K562 (cell line): ENCODE measurements around the gene CT45A9. TPM values are rescaled to one million over a fixed set of nuclear protein-coding genes. Genes with fewer than 3 reads are reported as not detected.

ENCODE experiments used
- BMI1 ChIP-seq: fragments of 150-350 bp; IDR thresholded peaks from 2 replicates; pipeline ENCODE4 v1.6.1; 2014; ENCODE audit warnings: low read length
- CREM ChIP-seq: IDR thresholded peaks from 2 replicates; pipeline ENCODE4 v1.6.1; 2014; ENCODE audit warnings: antibody characterized with exemption, low read depth
- EHMT2 ChIP-seq: fragments of 450-650 bp; IDR thresholded peaks from 2 replicates; pipeline ENCODE4 v1.6.1; 2018; ENCODE audit warnings: antibody characterized with exemption
- ETV5 ChIP-seq: sonication (generic); formaldehyde crosslinking; IDR thresholded peaks from 2 replicates; pipeline ENCODE4 v1.4.0; 2020; ENCODE audit warnings: low read depth, mild to moderate bottlenecking, missing genetic modification reagents
- FOXJ3 ChIP-seq: sonication (generic); formaldehyde crosslinking; IDR thresholded peaks from 2 replicates; pipeline ENCODE4 v1.4.0; 2020; ENCODE audit warnings: mild to moderate bottlenecking, missing genetic modification reagents
- GABPB2 ChIP-seq: fragments of 250-450 bp; sonication (Bioruptor Pico); conservative IDR thresholded peaks from 2 replicates; pipeline ENCODE4 v1.5.1; 2021; ENCODE audit warnings: mild to moderate bottlenecking
- HCFC1 ChIP-seq: IDR thresholded peaks from 2 replicates; pipeline ENCODE4 v1.6.1; 2012; ENCODE audit warnings: low read depth, low read length, improper control_type of control experiment
- IRF2 ChIP-seq: sonication (generic); formaldehyde crosslinking; IDR thresholded peaks from 2 replicates; pipeline ENCODE4 v1.8.1; 2022; ENCODE audit warnings: mild to moderate bottlenecking, missing genetic modification reagents
- MAZ ChIP-seq, 2 experiments: fragments of 450-650 bp in 1 of 2; sonication (generic) in 1 of 2; formaldehyde crosslinking; IDR thresholded peaks in 1 of 2; conservative IDR thresholded peaks in 1 of 2; 2 replicates each; pipeline versions ENCODE4 v1.4.0 to v1.5.0; 2020; ENCODE audit warnings: mild to moderate bottlenecking in 1 of 2, missing genetic modification reagents in 1 of 2
- NR2C1 ChIP-seq, 2 experiments: fragments of 450-650 bp; IDR thresholded peaks; 2 replicates each; pipeline ENCODE4 v1.6.1; 2017; ENCODE audit warnings: mild to moderate bottlenecking in 2 of 2, antibody characterized with exemption in 1 of 2, inconsistent platforms in 1 of 2, missing compliant biosample characterization in 1 of 2, missing genetic modification characterization in 1 of 2
- POLR2H ChIP-seq: IDR thresholded peaks from 2 replicates; pipeline ENCODE4 v1.6.1; 2016; ENCODE audit warnings: missing genetic modification characterization, low read depth, mild to moderate bottlenecking, control low read depth, missing compliant biosample characterization, moderate library complexity
- RBM14 ChIP-seq: fragments of 200-400 bp; formaldehyde crosslinking; IDR thresholded peaks from 2 replicates; pipeline ENCODE4 v1.6.1; 2018; ENCODE audit warnings: low read depth, mild to moderate bottlenecking, low read length, moderate library complexity, borderline replicate concordance; ENCODE audit not compliant: insufficient read depth
- SOX6 ChIP-seq: fragments of 450-650 bp; IDR thresholded peaks from 2 replicates; pipeline ENCODE4 v1.6.1; 2014; ENCODE audit warnings: mild to moderate bottlenecking
- TAL1 ChIP-seq: fragments of 450-650 bp; IDR thresholded peaks from 2 replicates; pipeline ENCODE4 v1.6.1; 2016; ENCODE audit warnings: mild to moderate bottlenecking
- TBP ChIP-seq: optimal IDR thresholded peaks from 2 replicates; pipeline ENCODE3; 2011; ENCODE audit warnings: low read depth, low read length, improper control_type of control experiment
- TOE1 ChIP-seq, 2 experiments: fragments of 450-650 bp in 1 of 2; sonication (generic) in 1 of 2; formaldehyde crosslinking in 1 of 2; IDR thresholded peaks; 2 replicates each; pipeline versions ENCODE4 v1.7.1 to v1.8.0; 2016 to 2022; ENCODE audit warnings: borderline replicate concordance in 2 of 2, mild to moderate bottlenecking in 2 of 2, antibody characterized with exemption in 1 of 2, inconsistent platforms in 1 of 2, low read depth in 1 of 2, missing genetic modification reagents in 1 of 2, moderate library complexity in 1 of 2
- TRIM24 ChIP-seq, 2 experiments: fragments of 450-650 bp; IDR thresholded peaks; 2 replicates each; pipeline ENCODE4 v1.6.1; 2016
- ZEB2 ChIP-seq: fragments of 450-650 bp; IDR thresholded peaks from 2 replicates; pipeline ENCODE4 v1.6.1; 2016
- ZNF212 ChIP-seq: fragments of 450-650 bp; formaldehyde crosslinking; IDR thresholded peaks from 2 replicates; pipeline ENCODE4 v1.4.0; 2020; ENCODE audit warnings: mild to moderate bottlenecking
- ZSCAN29 ChIP-seq: fragments of 450-650 bp; IDR thresholded peaks from 2 replicates; pipeline ENCODE4 v1.6.1; 2017
- polyA plus RNA-seq, 8 experiments: library from polyadenylated mRNA; depleted of rRNA in 4 of 8; stranded (reverse) in 5 of 8; unstranded in 3 of 8; fragments of >200 nt; fragmentation: Nextera tagmentation in 2 of 8; fragmentation: Illumina TruSeq in 1 of 8; extraction: Ambion mirVana in 2 of 8; extraction: Trizol in 1 of 8; gene quantifications; 2 replicates each; pipeline versions ENCODE4 v1.2.1 to v1.2.3, GENCODE V29; 2011 to 2014; ENCODE audit warnings: inconsistent platforms in 1 of 8, missing spikeins in 1 of 8
- total RNA-seq, 7 experiments: library from RNA; depleted of rRNA in 6 of 7; stranded (reverse); fragments of >200 nt in 6 of 7; fragmentation: Illumina TruSeq in 2 of 7; extraction: Trizol in 2 of 7; gene quantifications; 2 replicates each; pipeline versions ENCODE4 v1.2.1 to v1.2.3, GENCODE V29; 2011 to 2021; ENCODE audit warnings: low replicate concordance in 1 of 7
- TF ChIP-seq, protein P1 (sequence below): sonication (generic); formaldehyde crosslinking; IDR thresholded peaks from 2 replicates; pipeline ENCODE4 v1.9.0; 2022; ENCODE audit warnings: mild to moderate bottlenecking, missing genetic modification reagents
- TF ChIP-seq, protein P2 (sequence below): fragments of 150-350 bp; IDR thresholded peaks from 2 replicates; pipeline ENCODE4 v1.6.1; 2014; ENCODE audit warnings: low read depth, mild to moderate bottlenecking, low read length, borderline replicate concordance

The CT45A9 gene
- total and polyA plus RNA-seq, 9 of the 15 experiments (the other 6 are each of a cell fraction or from before 2014, with no cell fraction given) = 6.5 to 27.7 (median 9.6) TPM; not detected in 4

DNA sequence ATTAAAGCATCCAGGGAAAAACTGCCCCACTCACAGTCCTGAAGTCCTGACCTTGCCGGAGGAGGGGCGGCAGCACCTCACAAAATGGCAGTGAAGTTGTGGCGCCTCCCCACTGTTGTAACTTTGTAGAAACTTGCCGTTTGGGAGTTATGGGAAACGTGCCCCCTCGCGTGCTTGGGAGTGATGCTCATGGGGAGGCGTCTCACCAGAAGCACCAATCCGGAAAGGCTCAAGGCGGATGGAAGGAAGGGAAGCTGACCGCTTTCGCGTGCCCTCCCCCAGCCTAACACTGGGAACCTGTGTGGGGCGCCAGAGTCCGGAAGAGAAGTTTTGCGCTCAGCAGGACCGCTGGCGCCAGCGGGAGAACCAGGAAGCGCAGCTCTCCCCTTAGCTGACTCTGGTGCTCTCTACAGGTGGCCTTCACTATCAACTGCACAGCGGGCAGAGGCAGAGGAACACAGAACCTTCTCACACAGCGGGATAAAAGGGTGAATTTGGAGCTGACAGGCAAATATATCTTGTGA, 21.7 kb upstream of the CT45A9 start, which contains the start of the genes CT45A10 and SAGE1 (continued):
- TF ChIP-seq TAL1 = no peak
- 0 out of 2 replicates have a peak, but pooled peaks have one; percentile 12 for TF ChIP-seq NR2C1 (IDR thresholded peaks at IDR 0.05)
- TF ChIP-seq NR2C1 (tag; IDR thresholded peaks at IDR 0.05) = no peak
- peak; percentile 94 for TF ChIP-seq ETV5
- TF ChIP-seq TBP = peak; percentile 74
- peak; percentile 11 to 63; a peak in 1 of 4 replicates for TF ChIP-seq TRIM24 (IDR thresholded peaks at IDR 0.05)
- no peak for TF ChIP-seq FOXJ3 (CRISPR knock-in tag)
- peak; percentile 70 for TF ChIP-seq SOX6
- TF ChIP-seq HCFC1 = peak; percentile 27; the same call in 1 of the 2 replicates
- TF ChIP-seq ZSCAN29 = no peak
- TF ChIP-seq, protein P1, sequence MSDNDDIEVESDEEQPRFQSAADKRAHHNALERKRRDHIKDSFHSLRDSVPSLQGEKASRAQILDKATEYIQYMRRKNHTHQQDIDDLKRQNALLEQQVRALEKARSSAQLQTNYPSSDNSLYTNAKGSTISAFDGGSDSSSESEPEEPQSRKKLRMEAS (CRISPR knock-in tag) = peak; percentile 75
- peak in 1 of 2 experiments; percentile 71; a peak in 1 of 4 replicates for TF ChIP-seq MAZ (CRISPR knock-in tag; conservative IDR thresholded peaks at IDR 0.05 in 1 of 2, IDR thresholded peaks at IDR 0.05 in 1 of 2)
- 0 out of 2 replicates have a peak, but pooled peaks have one; percentile 23 for TF ChIP-seq TOE1 (IDR thresholded peaks at IDR 0.05; ENCODE audit: borderline replicate concordance)
- TF ChIP-seq TOE1 (CRISPR knock-in tag; IDR thresholded peaks at IDR 0.05; ENCODE audit: borderline replicate concordance, low read depth) = 0 out of 2 replicates have a peak, but pooled peaks have one; percentile 67
- TF ChIP-seq IRF2 = no peak
- TF ChIP-seq GABPB2 (CRISPR knock-in tag) = no peak
- TF ChIP-seq EHMT2 = peak; percentile 12; the same call in 1 of the 2 replicates
- TF ChIP-seq, protein P2, sequence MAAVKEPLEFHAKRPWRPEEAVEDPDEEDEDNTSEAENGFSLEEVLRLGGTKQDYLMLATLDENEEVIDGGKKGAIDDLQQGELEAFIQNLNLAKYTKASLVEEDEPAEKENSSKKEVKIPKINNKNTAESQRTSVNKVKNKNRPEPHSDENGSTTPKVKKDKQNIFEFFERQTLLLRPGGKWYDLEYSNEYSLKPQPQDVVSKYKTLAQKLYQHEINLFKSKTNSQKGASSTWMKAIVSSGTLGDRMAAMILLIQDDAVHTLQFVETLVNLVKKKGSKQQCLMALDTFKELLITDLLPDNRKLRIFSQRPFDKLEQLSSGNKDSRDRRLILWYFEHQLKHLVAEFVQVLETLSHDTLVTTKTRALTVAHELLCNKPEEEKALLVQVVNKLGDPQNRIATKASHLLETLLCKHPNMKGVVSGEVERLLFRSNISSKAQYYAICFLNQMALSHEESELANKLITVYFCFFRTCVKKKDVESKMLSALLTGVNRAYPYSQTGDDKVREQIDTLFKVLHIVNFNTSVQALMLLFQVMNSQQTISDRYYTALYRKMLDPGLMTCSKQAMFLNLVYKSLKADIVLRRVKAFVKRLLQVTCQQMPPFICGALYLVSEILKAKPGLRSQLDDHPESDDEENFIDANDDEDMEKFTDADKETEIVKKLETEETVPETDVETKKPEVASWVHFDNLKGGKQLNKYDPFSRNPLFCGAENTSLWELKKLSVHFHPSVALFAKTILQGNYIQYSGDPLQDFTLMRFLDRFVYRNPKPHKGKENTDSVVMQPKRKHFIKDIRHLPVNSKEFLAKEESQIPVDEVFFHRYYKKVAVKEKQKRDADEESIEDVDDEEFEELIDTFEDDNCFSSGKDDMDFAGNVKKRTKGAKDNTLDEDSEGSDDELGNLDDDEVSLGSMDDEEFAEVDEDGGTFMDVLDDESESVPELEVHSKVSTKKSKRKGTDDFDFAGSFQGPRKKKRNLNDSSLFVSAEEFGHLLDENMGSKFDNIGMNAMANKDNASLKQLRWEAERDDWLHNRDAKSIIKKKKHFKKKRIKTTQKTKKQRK = no peak
- no peak for TF ChIP-seq BMI1
- TF ChIP-seq RBM14 = no peak
- peak; percentile 50; the same call in 1 of the 2 replicates for TF ChIP-seq ZEB2
- TF ChIP-seq CREM = peak; percentile 73
- no peak for TF ChIP-seq ZNF212
- TF ChIP-seq POLR2H = peak; percentile 85
